Bronchial epithelial cell (primary cell): Measurements from ENCODE around the gene SKIL. TPM values are rescaled to one million over a fixed set of nuclear protein-coding genes. Genes with fewer than 3 reads are reported as not detected.

ENCODE experiments used
- DNase-seq: peaks from one replicate; pipeline ENCODE4 v3.0.0-alpha.2; 2010; ENCODE audit warnings: low read depth
- FAIRE-seq: peaks from 2 replicates; lab custom pipeline; 2011; peaks lifted over from hg19 to GRCh38; lab: Jason Lieb, UNC
- H3K27me3 ChIP-seq: 2 replicates; pipeline ENCODE4 v1.5.1; 2011; ENCODE audit warnings: low read length; ENCODE audit not compliant: control insufficient read depth, insufficient read depth
- H3K36me3 ChIP-seq: 2 replicates; pipeline ENCODE4 v1.5.1; 2011; ENCODE audit warnings: low read length; ENCODE audit not compliant: control insufficient read depth, insufficient read depth
- H3K4me3 ChIP-seq: 2 replicates; pipeline ENCODE4 v1.5.1; 2011; ENCODE audit warnings: mild to moderate bottlenecking, low read depth, low read length, control low read depth
- total RNA-seq: library from RNA; depleted of rRNA; stranded (reverse); fragments of >200 nt; gene quantifications from 2 replicates; pipeline ENCODE4 v1.2.1, GENCODE V29; 2014
- TF ChIP-seq, protein P1 (sequence below): IDR thresholded peaks from 2 replicates; pipeline ENCODE4 v1.5.1; 2011; ENCODE audit warnings: mild to moderate bottlenecking, moderate library complexity, low read length, control low read depth, inconsistent platforms; ENCODE audit not compliant: insufficient read depth, severe bottlenecking

SKIL gene
- total RNA-seq, 1 donor from 2014 or later = 41.9 TPM

DNA sequence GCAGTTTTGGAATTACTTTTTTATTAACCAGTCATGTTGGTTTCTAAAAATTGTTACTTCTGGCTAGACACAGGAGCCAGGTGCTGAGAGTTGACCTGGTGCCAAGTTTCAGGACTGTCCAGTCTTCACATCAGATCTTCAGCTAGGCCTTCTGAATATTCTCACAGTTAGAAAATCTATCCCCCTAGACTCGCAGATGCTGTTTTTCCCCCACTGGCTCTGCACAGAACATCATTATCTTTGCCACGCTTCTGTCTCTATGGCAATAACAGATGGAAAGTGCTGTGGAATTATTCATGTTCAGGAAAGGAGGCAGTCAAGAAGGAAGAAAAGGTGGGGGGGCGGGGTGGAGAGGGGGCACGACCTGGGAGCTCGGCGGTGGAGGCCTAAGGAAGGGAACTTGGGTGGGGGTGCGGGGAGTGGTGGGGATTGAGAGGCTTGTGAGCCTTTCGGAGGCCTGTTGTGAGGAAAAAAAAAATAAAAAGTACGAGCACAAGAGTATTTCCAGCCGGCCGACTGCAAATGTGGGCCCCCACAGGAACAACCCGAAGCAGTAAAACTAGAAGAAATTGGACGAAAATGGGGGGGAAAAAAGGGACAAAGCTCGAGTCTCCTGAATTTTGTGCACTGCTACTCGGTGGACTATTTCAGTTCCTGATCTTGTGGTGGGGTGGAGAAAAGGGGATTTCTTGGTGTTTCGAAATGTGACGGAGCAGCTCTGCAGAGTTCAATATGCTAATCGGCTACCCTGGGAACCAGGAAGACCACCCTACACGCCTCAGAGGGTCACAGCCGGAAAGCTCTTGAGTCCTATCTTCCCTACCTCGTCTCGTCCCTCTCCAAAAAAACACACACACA is 1.5 kb upstream of the SKIL start:
- no peaks in the 10 kb centered on the region for H3K36me3 ChIP-seq
- DNase-seq = peak; percentile 59
- peak overlapping the region; percentile 88 for H3K4me3 ChIP-seq
- TF ChIP-seq, protein P1, sequence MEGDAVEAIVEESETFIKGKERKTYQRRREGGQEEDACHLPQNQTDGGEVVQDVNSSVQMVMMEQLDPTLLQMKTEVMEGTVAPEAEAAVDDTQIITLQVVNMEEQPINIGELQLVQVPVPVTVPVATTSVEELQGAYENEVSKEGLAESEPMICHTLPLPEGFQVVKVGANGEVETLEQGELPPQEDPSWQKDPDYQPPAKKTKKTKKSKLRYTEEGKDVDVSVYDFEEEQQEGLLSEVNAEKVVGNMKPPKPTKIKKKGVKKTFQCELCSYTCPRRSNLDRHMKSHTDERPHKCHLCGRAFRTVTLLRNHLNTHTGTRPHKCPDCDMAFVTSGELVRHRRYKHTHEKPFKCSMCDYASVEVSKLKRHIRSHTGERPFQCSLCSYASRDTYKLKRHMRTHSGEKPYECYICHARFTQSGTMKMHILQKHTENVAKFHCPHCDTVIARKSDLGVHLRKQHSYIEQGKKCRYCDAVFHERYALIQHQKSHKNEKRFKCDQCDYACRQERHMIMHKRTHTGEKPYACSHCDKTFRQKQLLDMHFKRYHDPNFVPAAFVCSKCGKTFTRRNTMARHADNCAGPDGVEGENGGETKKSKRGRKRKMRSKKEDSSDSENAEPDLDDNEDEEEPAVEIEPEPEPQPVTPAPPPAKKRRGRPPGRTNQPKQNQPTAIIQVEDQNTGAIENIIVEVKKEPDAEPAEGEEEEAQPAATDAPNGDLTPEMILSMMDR = no peak
- H3K27me3 ChIP-seq = no peaks in the 10 kb centered on the region
- FAIRE-seq = no peak

DNA sequence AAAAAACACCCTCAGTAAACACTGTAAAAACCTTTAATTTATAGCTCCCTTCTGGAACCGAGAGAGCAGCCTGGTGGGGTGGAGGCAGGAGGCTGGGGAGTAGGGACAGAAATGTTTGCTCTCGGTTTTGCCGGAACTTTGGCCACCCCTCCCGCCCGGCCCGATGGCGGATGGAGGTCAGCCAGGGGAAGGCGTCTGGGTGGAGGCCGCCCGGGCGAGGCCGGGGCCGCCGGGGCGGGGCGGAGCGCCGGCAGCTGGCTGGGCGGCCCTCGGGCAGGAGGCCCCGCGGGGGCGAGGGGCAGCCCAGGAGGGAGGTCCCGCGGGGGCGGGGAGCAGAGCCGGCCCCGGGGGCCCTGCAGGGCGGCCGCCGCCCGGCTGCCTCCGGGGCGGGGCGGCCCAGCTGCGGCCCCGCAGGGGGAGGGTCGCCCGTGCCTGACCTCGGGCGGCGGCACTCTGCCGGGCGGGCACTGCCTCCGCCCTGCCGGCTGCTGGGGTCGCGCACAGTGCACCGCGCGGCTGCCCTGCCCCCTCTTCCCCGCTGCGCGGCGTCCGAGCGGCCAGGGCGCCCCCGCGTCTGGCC is 829 bp upstream of the SKIL start:
- H3K27me3 ChIP-seq = no peaks in the 10 kb centered on the region
- TF ChIP-seq, protein P1 = no peak
- peak; percentile 53 for DNase-seq
- H3K4me3 ChIP-seq = peak overlapping the region; percentile 88
- no peak for FAIRE-seq
- H3K36me3 ChIP-seq = no peaks in the 10 kb centered on the region

DNA sequence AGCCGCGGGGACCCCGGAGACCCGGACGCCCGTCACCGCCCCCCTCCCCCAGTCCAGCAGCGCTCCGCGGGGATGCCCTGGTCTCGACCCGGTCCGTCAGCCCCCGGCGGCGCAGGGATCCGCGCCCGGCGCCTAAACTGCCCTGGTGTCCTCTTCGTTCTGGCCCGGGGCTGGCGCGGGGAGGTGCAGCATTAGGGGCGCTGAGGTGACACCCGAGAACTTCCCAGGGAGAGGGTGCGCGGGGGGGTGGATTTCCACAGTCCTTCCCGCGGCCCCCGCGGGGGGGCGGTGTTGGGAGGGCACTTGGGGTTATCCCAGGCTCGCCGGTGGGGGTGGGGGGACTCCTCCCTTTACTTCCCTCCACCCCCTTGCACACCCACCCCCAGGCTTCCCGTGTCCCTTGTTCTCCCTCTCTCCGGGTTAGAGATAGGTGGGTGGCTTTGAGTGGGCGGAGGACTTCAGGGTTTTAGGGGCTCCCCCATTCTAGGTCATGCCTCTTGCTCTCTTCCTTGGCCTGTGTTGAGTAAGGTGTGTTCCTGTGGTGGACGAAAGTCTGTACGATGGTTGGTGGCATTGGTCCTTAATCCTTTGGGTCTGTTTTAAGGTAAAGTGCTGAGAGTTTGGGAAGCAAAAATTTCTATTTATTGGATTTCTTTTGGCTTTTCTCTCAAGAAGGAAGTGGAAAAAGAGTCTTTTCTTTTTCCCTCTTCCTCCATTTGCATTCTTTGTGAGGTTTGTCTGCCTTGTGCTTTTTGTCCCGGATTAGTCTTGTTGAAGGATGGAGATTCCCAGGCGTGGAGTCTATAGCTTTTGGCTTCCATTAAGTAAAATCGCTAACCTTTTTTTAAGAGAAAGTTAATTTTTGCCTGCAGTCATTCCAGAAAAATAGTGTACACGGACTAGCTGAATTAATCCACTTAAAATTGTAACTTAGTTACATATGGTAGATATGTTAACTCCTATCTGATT is 811 bp downstream of the SKIL start:
- TF ChIP-seq, protein P1 = peak; percentile 66
- DNase-seq (peak; percentile 50), FAIRE-seq (no peak)
- H3K27me3 ChIP-seq = no peaks in the 10 kb centered on the region
- H3K4me3 ChIP-seq = peak overlapping the region; percentile 88
- no peaks in the 10 kb centered on the region for H3K36me3 ChIP-seq

DNA sequence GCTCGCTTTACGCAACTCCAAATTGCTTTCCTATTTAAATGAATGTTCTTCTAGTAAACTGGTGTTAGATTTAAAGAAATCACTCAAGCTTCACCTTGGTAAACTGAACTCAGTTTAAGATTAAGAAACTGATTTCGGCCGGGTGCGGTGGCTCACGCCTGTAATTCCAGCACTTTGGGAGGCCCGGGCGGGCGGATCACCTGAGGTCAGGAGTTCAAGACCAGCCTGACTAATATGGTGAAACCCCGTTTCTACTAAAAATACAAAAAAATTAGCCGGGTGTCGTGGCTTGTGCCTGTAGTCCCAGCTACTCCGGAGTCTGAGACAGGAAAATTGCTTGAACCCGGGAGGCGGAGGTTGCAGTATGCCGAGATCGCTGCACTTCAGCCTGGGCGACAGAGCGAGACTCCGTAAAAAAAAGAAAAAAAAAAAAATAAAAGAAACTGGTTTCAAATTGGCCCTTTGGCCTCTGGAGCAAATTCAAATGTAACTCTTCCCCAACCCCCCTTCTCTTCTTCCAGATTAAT is 1.7 kb downstream of the SKIL start:
- no peak for FAIRE-seq
- TF ChIP-seq, protein P1 = no peak
- Histone ChIP-seq H3K36me3 (no peaks in the 10 kb centered on the region), H3K4me3 (no peak overlapping the region), H3K27me3 (no peaks in the 10 kb centered on the region)
- DNase-seq = no peak

DNA sequence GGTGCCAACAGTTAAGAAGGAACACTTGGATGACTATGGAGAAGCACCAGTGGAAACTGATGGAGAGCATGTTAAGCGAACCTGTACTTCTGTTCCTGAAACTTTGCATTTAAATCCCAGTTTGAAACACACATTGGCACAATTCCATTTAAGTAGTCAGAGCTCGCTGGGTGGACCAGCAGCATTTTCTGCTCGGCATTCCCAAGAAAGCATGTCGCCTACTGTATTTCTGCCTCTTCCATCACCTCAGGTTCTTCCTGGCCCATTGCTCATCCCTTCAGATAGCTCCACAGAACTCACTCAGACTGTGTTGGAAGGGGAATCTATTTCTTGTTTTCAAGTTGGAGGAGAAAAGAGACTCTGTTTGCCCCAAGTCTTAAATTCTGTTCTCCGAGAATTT is 3.0 kb downstream of the SKIL start:
- Histone ChIP-seq H3K27me3 (no peaks in the 10 kb centered on the region), H3K4me3 (no peak overlapping the region), H3K36me3 (no peaks in the 10 kb centered on the region)
- DNase-seq (no peak), FAIRE-seq (no peak)
- TF ChIP-seq, protein P1 = no peak
